PC-3 (cell line): ENCODE data around the gene CAPN7. TPM values are rescaled to one million over a fixed set of nuclear protein-coding genes. Genes with fewer than 3 reads are reported as not detected.
A peak's percentile ranks its signal among the peaks of the same experiment; 100 is the strongest.

ENCODE experiments used
- ATAC-seq: fragments of 200-7000 bp; cut with Tn5 transposase; 2 replicates; pipeline ENCODE4 v1.9.1; 2020; ENCODE audit warnings: mild to moderate bottlenecking, moderate library complexity
- Bru-seq: library from RNA; stranded (reverse); fragments of 400-500 nt; gene quantifications from one replicate; lab custom pipeline; 2021; lab: Mats Ljungman, UMichigan
- BruChase-seq, 2 experiments: library from RNA; stranded (reverse); fragments of 400-500 nt; gene quantifications; one replicate each; lab custom pipeline; 2021; lab: Mats Ljungman, UMichigan
- BruUV-seq: library from RNA; stranded (reverse); fragments of 400-500 nt; replicated peaks from 2 replicates; lab custom pipeline; 2021; lab: Mats Ljungman, UMichigan
- CTCF ChIA-PET: fragments of 300-600 bp; sonication (Branson Sonifier 250); formaldehyde crosslinking; loops from one replicate; lab custom pipeline; 2022; ENCODE audit warnings: antibody characterized with exemption; lab: Charles Lee
- POLR2A ChIA-PET: fragments of 300-600 bp; sonication (Branson Sonifier 250); formaldehyde crosslinking; loops from one replicate; lab custom pipeline; 2022; ENCODE audit warnings: antibody characterized with exemption; ENCODE audit not compliant: unreplicated experiment; lab: Charles Lee
- DNase-seq: peaks from one replicate; pipeline ENCODE4 v3.0.0-alpha.2; 2015
- H2AFZ ChIP-seq: fragments of 300-600 bp; sonication (generic); 2 replicates; pipeline ENCODE4 v1.6.0; 2016; ENCODE audit warnings: antibody characterized with exemption, low read length
- H3F3A ChIP-seq: fragments of 300-600 bp; sonication (generic); one replicate; pipeline ENCODE4 v1.6.0; 2017; ENCODE audit warnings: antibody characterized with exemption, low read length, control low read depth, mild to moderate bottlenecking; ENCODE audit not compliant: unreplicated experiment
- H3K27ac ChIP-seq: fragments of 300-600 bp; sonication (generic); 2 replicates; pipeline ENCODE4 v1.5.1; 2016; ENCODE audit warnings: mild to moderate bottlenecking, low read length
- H3K27me3 ChIP-seq: fragments of 300-600 bp; sonication (generic); 2 replicates; pipeline ENCODE4 v1.6.1; 2016; ENCODE audit warnings: low read length, mixed read lengths
- H3K36me3 ChIP-seq: fragments of 300-600 bp; sonication (generic); 2 replicates; pipeline ENCODE4 v1.6.1; 2016; ENCODE audit warnings: low read depth, mixed run types, low read length, mixed read lengths
- H3K4me1 ChIP-seq: fragments of 300-600 bp; sonication (generic); 2 replicates; pipeline ENCODE4 v1.5.1; 2016; ENCODE audit warnings: low read length; ENCODE audit not compliant: insufficient read depth
- H3K4me2 ChIP-seq: fragments of 300-600 bp; sonication (generic); 2 replicates; pipeline ENCODE4 v1.6.0; 2016; ENCODE audit warnings: low read length
- H3K4me3 ChIP-seq: fragments of 300-600 bp; sonication (generic); 2 replicates; pipeline ENCODE4 v1.5.1; 2016; ENCODE audit warnings: mild to moderate bottlenecking, low read length, mixed read lengths
- H3K79me2 ChIP-seq: fragments of 300-600 bp; sonication (generic); 2 replicates; pipeline ENCODE4 v1.6.1; 2017; ENCODE audit warnings: low read length, mixed read lengths
- H3K9ac ChIP-seq: fragments of 300-600 bp; sonication (generic); 2 replicates; pipeline ENCODE4 v1.6.0; 2016; ENCODE audit warnings: mild to moderate bottlenecking, low read length
- H3K9me2 ChIP-seq: fragments of 300-600 bp; sonication (generic); replicated peaks from 2 replicates; pipeline ENCODE4 v1.6.1; 2016; ENCODE audit warnings: mixed run types, low read length, mixed read lengths
- H3K9me3 ChIP-seq: fragments of 300-600 bp; sonication (generic); 2 replicates; pipeline ENCODE4 v1.6.1; 2016; ENCODE audit warnings: low read length, mixed read lengths
- H4K20me1 ChIP-seq: fragments of 300-600 bp; sonication (generic); 2 replicates; pipeline ENCODE4 v1.6.1; 2016; ENCODE audit warnings: low read length, mixed read lengths
- CTCF ChIP-seq: fragments of 300-600 bp; sonication (generic); conservative IDR thresholded peaks from 2 replicates; pipeline ENCODE4 v1.5.1; 2017; ENCODE audit warnings: antibody characterized with exemption, low read depth, mild to moderate bottlenecking, low read length
- EZH2 ChIP-seq: fragments of 300-600 bp; sonication (generic); IDR thresholded peaks from one replicate; pipeline ENCODE4 v1.6.1; 2017; ENCODE audit warnings: antibody characterized with exemption, mild to moderate bottlenecking, low read length; ENCODE audit not compliant: unreplicated experiment
- EZH2phosphoT487 ChIP-seq: fragments of 300-600 bp; sonication (generic); IDR thresholded peaks from 2 replicates; pipeline ENCODE4 v1.6.1; 2018; ENCODE audit warnings: mild to moderate bottlenecking, antibody characterized with exemption, low read length, borderline replicate concordance
- intact Hi-C: fragments of 100-400 bp; cut with micrococcal nuclease; formaldehyde crosslinking; loops from 2 replicates; pipeline ENCODE4 v1.9.0; 2023
- long read RNA-seq: library from polyadenylated mRNA; unstranded; transcript quantifications from one replicate; pipeline ENCODE4 v2.0.0, GENCODE V29; 2021; ENCODE audit not compliant: unreplicated experiment
- total RNA-seq: library from RNA; depleted of rRNA; stranded (reverse); fragments of >200 nt; gene quantifications from 2 replicates; pipeline ENCODE4 v1.2.3, GENCODE V29; 2014; rRNA removed

CAPN7 gene
- total RNA-seq (30.2 and 32.7 TPM in 2 replicates), Bru-seq, nascent RNA (percentile 91 among the genes with signal in this experiment), BruChase-seq, experiment 1, labeled RNA remaining after a 6-hour chase (percentile 92 among the genes with signal in this experiment), BruChase-seq, experiment 2, labeled RNA remaining after a 2-hour chase (percentile 95 among the genes with signal in this experiment)
- long read RNA-seq, full-length matches to known transcripts = 70 of 127 reads
- long read RNA-seq, partial matches to known transcripts = 12 of 127 reads
- long read RNA-seq, other reads (novel, unspliced or antisense) = 45 of 127 reads

- peak within 1 kb of the TSS; percentile 88 for H3K9ac ChIP-seq
- H3K27ac ChIP-seq = peak within 1 kb of the TSS; percentile 28
- intact Hi-C loops = loop anchor here (5.0 kb wide), 1 partner anchor 99 kb away; no protein-coding TSS in a partner anchor
- H2AFZ ChIP-seq = peak within 1 kb of the TSS; percentile 90
- peaks cover 13% of the 10 kb centered on the region for H4K20me1 ChIP-seq
- peak within 1 kb of the TSS; percentile 78 for H3K4me2 ChIP-seq
- TF ChIP-seq EZH2 (no peak), CTCF (peak; percentile 46), EZH2phosphoT487 (peak; percentile 88)
- H3K79me2 ChIP-seq = peaks cover 48% of the 10 kb centered on the region
- ATAC-seq = peak; percentile 90
- ChIA-PET POLR2A (interaction anchor here (0.6 to 0.8 kb wide), 7 partner anchors 16 to 947 kb away, joined by 3 to 10 read pairs (median 5); partner anchors contain the start of gene MRPS25), CTCF (interaction anchor here (0.6 to 1.1 kb wide), 4 partner anchors 62 to 1062 kb away, joined by 3 to 5 read pairs (median 5); no protein-coding TSS in a partner anchor)
- no peaks in the 10 kb centered on the region for H3K27me3 ChIP-seq
- no TSS peak for BruUV-seq
- H3F3A ChIP-seq = no peaks in the 10 kb centered on the region
- H3K4me1 ChIP-seq = peaks cover 27% of the 10 kb centered on the region
- H3K4me3 ChIP-seq = peak within 1 kb of the TSS; percentile 92
- H3K9me3 ChIP-seq = no peaks in the 10 kb centered on the region
- no peaks in the 10 kb centered on the region for H3K9me2 ChIP-seq
- peak; percentile 96 for DNase-seq
- H3K36me3 ChIP-seq = peaks cover 9% of the 10 kb centered on the region; the same call in 1 of the 2 replicates
Measured at GRCh38 chr3:15205934-15206661, at the start of gene CAPN7. Gene CAPN7 (plus strand): TSS chr3:15206246. CDS start chr3:15206496, 250 bp downstream.

DNA sequence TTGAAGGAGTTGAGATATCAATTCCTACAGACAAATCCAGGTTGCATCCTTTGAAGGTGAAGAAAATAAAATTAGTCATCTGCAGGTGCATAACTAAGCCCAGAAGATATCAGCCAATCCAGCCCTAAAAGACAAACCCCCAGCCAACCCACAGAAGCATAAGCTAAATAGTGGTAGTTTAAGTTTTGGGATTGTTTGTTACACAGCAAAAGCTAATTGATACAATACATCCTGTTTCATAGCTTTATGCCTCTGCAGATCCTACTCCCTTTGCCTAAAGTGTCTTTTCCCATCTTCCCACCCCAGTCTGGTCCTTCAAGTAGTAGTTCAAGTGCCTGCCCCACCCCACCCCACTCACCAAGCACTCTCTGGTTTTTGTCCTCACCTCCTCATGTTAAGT is 48.6 kb upstream of the CAPN7 start:
- Histone ChIP-seq H3K27ac (no peak overlapping the region), H3K9ac (no peak overlapping the region), H3K9me2 (no peaks in the 10 kb centered on the region), H3K27me3 (peaks cover 57% of the 10 kb centered on the region), H3F3A (no peaks in the 10 kb centered on the region), H3K4me2 (no peak overlapping the region), H2AFZ (no peak overlapping the region), H3K79me2 (no peaks in the 10 kb centered on the region), H3K36me3 (no peaks in the 10 kb centered on the region), H3K4me3 (no peak overlapping the region), H3K9me3 (no peaks in the 10 kb centered on the region), H4K20me1 (no peaks in the 10 kb centered on the region), H3K4me1 (peaks cover 4% of the 10 kb centered on the region; the same call in 1 of the 2 replicates)
- TF ChIP-seq CTCF = no peak
- DNase-seq (no peak), ATAC-seq (no peak)
- CTCF ChIA-PET = no interaction called here
- POLR2A ChIA-PET = no interaction called here
- intact Hi-C loops = no loop called here
- no TSS peak for BruUV-seq
